CD14-positive monocyte (primary cell): ENCODE data around the gene FAIM2. TPM values are rescaled to one million over a fixed set of nuclear protein-coding genes. Genes with fewer than 3 reads are reported as not detected.

ENCODE experiments used
- DNase-seq, 3 donors: peaks; one replicate each; pipeline ENCODE4 v3.0.0-alpha.2; 2011 to 2022
- H2AFZ ChIP-seq: 2 replicates; pipeline ENCODE4 v1.6.0; 2012; ENCODE audit warnings: mild to moderate bottlenecking, low read depth, low read length, inconsistent platforms; ENCODE audit not compliant: insufficient read depth, poor library complexity, severe bottlenecking
- H3K27ac ChIP-seq, 2 donors: 1 replicate in 1 of 2; 2 replicates in 1 of 2; pipeline ENCODE4 v1.5.1; 2012 to 2013; ENCODE audit warnings: low read length in 2 of 2, control low read depth in 1 of 2, inconsistent platforms in 1 of 2, low read depth in 1 of 2, mild to moderate bottlenecking in 1 of 2
- H3K27me3 ChIP-seq, 2 donors: one replicate each; pipeline versions ENCODE4 v1.6.0 to v1.6.1; 2011 to 2013; ENCODE audit warnings: low read length in 2 of 2; ENCODE audit not compliant: control insufficient read depth in 2 of 2, insufficient read depth in 2 of 2
- H3K36me3 ChIP-seq, 2 donors: replicated peaks in 1 of 2; 1 replicate in 1 of 2; 2 replicates in 1 of 2; pipeline versions ENCODE4 v1.5.1 to v1.6.1; 2012 to 2013; ENCODE audit warnings: low read length in 2 of 2, control low read depth in 1 of 2, inconsistent platforms in 1 of 2, mild to moderate bottlenecking in 1 of 2; ENCODE audit not compliant: insufficient read depth in 2 of 2, control insufficient read depth in 1 of 2
- H3K4me1 ChIP-seq, 2 donors: 1 replicate in 1 of 2; 2 replicates in 1 of 2; pipeline versions ENCODE4 v1.5.1 to v1.6.1; 2012 to 2013; ENCODE audit warnings: low read length in 2 of 2, control low read depth in 1 of 2, inconsistent platforms in 1 of 2, mild to moderate bottlenecking in 1 of 2, moderate library complexity in 1 of 2; ENCODE audit not compliant: insufficient read depth in 2 of 2, control insufficient read depth in 1 of 2
- H3K4me2 ChIP-seq: replicated peaks from 2 replicates; pipeline ENCODE3; 2012; ENCODE audit warnings: low read length, moderate library complexity, mild to moderate bottlenecking; ENCODE audit not compliant: poor library complexity, severe bottlenecking; ENCODE audit errors: extremely low read depth
- H3K4me3 ChIP-seq, 3 experiments: fragments of 200-600 bp in 1 of 3; sonication (generic) in 1 of 3; replicated peaks in 1 of 3; 1 replicate in 2 of 3; 2 replicates in 1 of 3; pipeline ENCODE4 v1.5.1; 2011 to 2013; ENCODE audit warnings: low read length in 3 of 3, mild to moderate bottlenecking in 3 of 3, control low read depth in 2 of 3, low read depth in 2 of 3, inconsistent platforms in 1 of 3, moderate library complexity in 1 of 3
- H3K79me2 ChIP-seq: 2 replicates; pipeline ENCODE4 v1.6.0; 2012; ENCODE audit warnings: mild to moderate bottlenecking, control low read depth, inconsistent platforms, low read length, moderate library complexity; ENCODE audit not compliant: insufficient read depth
- H3K9ac ChIP-seq: 2 replicates; pipeline ENCODE4 v1.6.0; 2017; ENCODE audit warnings: low read length, mild to moderate bottlenecking; ENCODE audit not compliant: insufficient read depth, poor library complexity, severe bottlenecking
- H3K9me3 ChIP-seq, 2 donors: replicated peaks in 1 of 2; 1 replicate in 1 of 2; 2 replicates in 1 of 2; pipeline versions ENCODE4 v1.5.1 to v1.6.1; 2012 to 2013; ENCODE audit warnings: low read length in 2 of 2, control low read depth in 1 of 2; ENCODE audit not compliant: control insufficient read depth in 1 of 2, insufficient read depth in 1 of 2
- H4K20me1 ChIP-seq: 2 replicates; pipeline ENCODE4 v1.6.0; 2012; ENCODE audit warnings: mild to moderate bottlenecking, low read length, control low read depth, moderate library complexity; ENCODE audit not compliant: insufficient read depth
- H3K27ac Mint-ChIP-seq, 7 donors: one replicate each; pipeline ENCODE4 v1.8.0; 2020; ENCODE audit warnings: mild to moderate bottlenecking in 7 of 7, mixed read lengths in 7 of 7, moderate library complexity in 6 of 7, inconsistent platforms in 2 of 7
- H3K27me3 Mint-ChIP-seq, 3 donors: one replicate each; pipeline ENCODE4 v1.8.0; 2021 to 2022; ENCODE audit warnings: low read depth in 3 of 3, mild to moderate bottlenecking in 3 of 3, mixed read lengths in 3 of 3, moderate library complexity in 3 of 3, inconsistent platforms in 1 of 3
- H3K36me3 Mint-ChIP-seq, 2 donors: one replicate each; pipeline ENCODE4 v1.8.0; 2020; ENCODE audit warnings: mixed read lengths in 2 of 2, inconsistent platforms in 1 of 2, mild to moderate bottlenecking in 1 of 2
- H3K4me1 Mint-ChIP-seq: one replicate; pipeline ENCODE4 v1.8.0; 2020; ENCODE audit warnings: mild to moderate bottlenecking, mixed read lengths
- H3K4me3 Mint-ChIP-seq, 2 donors: one replicate each; pipeline ENCODE4 v1.8.0; 2020; ENCODE audit warnings: mild to moderate bottlenecking in 2 of 2, mixed read lengths in 2 of 2, moderate library complexity in 1 of 2
- H3K9me3 Mint-ChIP-seq, 7 donors: one replicate each; pipeline ENCODE4 v1.8.0; 2020 to 2022; ENCODE audit warnings: mixed read lengths in 7 of 7, mild to moderate bottlenecking in 6 of 7, moderate library complexity in 6 of 7, inconsistent platforms in 2 of 7
- WGBS: methylation state at CpG from one replicate; pipeline ENCODE4 v1.1.5; 2013; ENCODE audit warnings: missing lambda C conversion rate; ENCODE audit not compliant: insufficient coverage; 5-methylcytosine and 5-hydroxymethylcytosine counted together
- intact Hi-C, 2 donors: fragments of 100-400 bp; cut with micrococcal nuclease; formaldehyde crosslinking; loops; one replicate each; pipeline versions ENCODE4 v1.15.0 to v1.15.1; 2023
- polyA plus RNA-seq, 3 donors: library from polyadenylated mRNA; depleted of rRNA in 1 of 3; unstranded in 2 of 3; stranded (reverse) in 1 of 3; fragments of 300-500 nt in 2 of 3; fragments of >200 nt in 1 of 3; fragmentation: Illumina TruSeq in 2 of 3; gene quantifications; 1 replicate in 2 of 3; 2 replicates in 1 of 3; pipeline ENCODE4 v1.2.3, GENCODE V29; 2012 to 2021
- TF ChIP-seq, protein P1 (sequence below): fragments of 200-600 bp; IDR thresholded peaks from one replicate; pipeline ENCODE4 v1.8.0; 2022; ENCODE audit warnings: antibody characterized with exemption, mild to moderate bottlenecking

The FAIM2 gene
- polyA plus RNA-seq, 3 donors: not detected

DNA sequence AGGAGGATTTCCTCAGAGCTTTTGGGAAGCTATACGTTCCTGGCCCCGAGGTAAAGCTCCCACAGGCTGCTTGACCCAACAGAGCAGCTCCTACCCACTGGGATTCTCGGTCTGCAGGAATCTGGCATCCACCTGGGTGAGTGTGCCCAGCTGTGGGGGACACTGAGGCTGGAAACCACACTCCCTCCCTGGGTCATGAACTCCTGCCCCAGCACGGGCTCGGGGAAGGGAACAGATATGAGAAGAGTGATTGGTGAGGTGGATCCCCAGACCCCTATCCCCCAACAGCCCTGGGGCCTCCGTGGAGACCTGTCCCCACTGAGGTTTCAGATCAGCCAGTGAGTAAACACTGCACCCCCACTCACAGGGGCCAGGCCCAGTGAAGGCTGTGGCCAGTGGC lies 3.3 kb downstream of the FAIM2 start:
- no peak for DNase-seq
- Histone ChIP-seq H3K4me3 (no peak overlapping the region), H3K9ac (no peak overlapping the region), H3K27me3 (peaks cover 8 to 30% of the 10 kb centered on the region in 2 donors), H3K27ac (no peak overlapping the region), H3K36me3 (no peaks in the 10 kb centered on the region), H3K4me1 (peaks cover 0 to 4% of the 10 kb centered on the region in 2 donors), H3K4me2 (no peak overlapping the region), H4K20me1 (no peaks in the 10 kb centered on the region), H2AFZ (no peak overlapping the region), H3K79me2 (no peaks in the 10 kb centered on the region), H3K9me3 (no peaks in the 10 kb centered on the region)
- TF ChIP-seq, protein P1, sequence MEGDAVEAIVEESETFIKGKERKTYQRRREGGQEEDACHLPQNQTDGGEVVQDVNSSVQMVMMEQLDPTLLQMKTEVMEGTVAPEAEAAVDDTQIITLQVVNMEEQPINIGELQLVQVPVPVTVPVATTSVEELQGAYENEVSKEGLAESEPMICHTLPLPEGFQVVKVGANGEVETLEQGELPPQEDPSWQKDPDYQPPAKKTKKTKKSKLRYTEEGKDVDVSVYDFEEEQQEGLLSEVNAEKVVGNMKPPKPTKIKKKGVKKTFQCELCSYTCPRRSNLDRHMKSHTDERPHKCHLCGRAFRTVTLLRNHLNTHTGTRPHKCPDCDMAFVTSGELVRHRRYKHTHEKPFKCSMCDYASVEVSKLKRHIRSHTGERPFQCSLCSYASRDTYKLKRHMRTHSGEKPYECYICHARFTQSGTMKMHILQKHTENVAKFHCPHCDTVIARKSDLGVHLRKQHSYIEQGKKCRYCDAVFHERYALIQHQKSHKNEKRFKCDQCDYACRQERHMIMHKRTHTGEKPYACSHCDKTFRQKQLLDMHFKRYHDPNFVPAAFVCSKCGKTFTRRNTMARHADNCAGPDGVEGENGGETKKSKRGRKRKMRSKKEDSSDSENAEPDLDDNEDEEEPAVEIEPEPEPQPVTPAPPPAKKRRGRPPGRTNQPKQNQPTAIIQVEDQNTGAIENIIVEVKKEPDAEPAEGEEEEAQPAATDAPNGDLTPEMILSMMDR: no peak
- peaks cover 27 to 52% (median 38%) of the 10 kb centered on the region in 3 donors for H3K27me3 Mint-ChIP-seq
- peaks cover 0 to 5% (median under 1%) of the 10 kb centered on the region in 7 donors for H3K9me3 Mint-ChIP-seq
- peaks cover 6% of the 10 kb centered on the region in 2 donors for H3K36me3 Mint-ChIP-seq
- intact Hi-C loops: no loop called here
- no peak overlapping the region for H3K4me3 Mint-ChIP-seq
- no peak overlapping the region for H3K27ac Mint-ChIP-seq
- WGBS: 73% methylated on average over 4 of the region's 6 CpGs
- peaks cover 10% of the 10 kb centered on the region for H3K4me1 Mint-ChIP-seq

DNA sequence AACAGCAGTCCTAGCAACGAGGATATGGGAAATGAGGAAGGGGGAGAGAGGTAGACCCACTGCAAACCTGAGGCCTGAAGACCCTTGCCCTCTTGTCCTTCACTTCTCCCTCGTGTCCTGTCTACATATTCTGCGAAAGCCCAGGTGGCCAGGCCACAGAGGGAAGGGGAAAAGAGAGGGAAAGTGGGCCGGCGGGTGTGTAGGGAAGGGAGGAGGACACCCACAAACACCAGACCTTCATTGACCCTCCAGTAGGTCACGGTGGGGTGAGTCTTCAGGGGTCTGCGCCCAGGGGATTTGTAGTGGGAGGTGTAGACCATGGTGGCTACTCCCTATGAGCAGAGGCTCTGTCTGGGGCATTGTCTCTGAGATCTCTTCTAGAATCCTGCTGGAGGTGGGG lies 3.8 kb downstream of the FAIM2 start:
- 100% methylated on average over 1 of the region's 7 CpGs for whole genome bisulfite sequencing
- no peak overlapping the region for H3K9ac ChIP-seq
- TF ChIP-seq, protein P1: no peak

More for the DNA sequence above, 3.8 kb downstream of the FAIM2 start:
- H3K4me2 ChIP-seq: no peak overlapping the region
- Mint-ChIP-seq H3K27ac (no peak overlapping the region), H3K9me3 (peaks cover 0 to 5% (median 0%) of the 10 kb centered on the region in 7 donors), H3K36me3 (peaks cover 6% of the 10 kb centered on the region in 2 donors), H3K27me3 (peaks cover 22 to 48% (median 34%) of the 10 kb centered on the region in 3 donors), H3K4me3 (no peak overlapping the region), H3K4me1 (peaks cover 10% of the 10 kb centered on the region)
- H3K79me2 ChIP-seq: no peaks in the 10 kb centered on the region
- no peaks in the 10 kb centered on the region for H3K9me3 ChIP-seq
- H3K36me3 ChIP-seq: no peaks in the 10 kb centered on the region
- no peak overlapping the region for H2AFZ ChIP-seq
- no peaks in the 10 kb centered on the region for H4K20me1 ChIP-seq
- intact Hi-C loops: no loop called here
- peaks cover 0 to 4% of the 10 kb centered on the region in 2 donors for H3K4me1 ChIP-seq
- DNase-seq: no peak
- H3K4me3 ChIP-seq: no peak overlapping the region
- peaks cover 8 to 29% of the 10 kb centered on the region in 2 donors for H3K27me3 ChIP-seq
- no peak overlapping the region for H3K27ac ChIP-seq
